Activated CD4-positive, alpha-beta T cell treated with anti-CD3 and anti-CD28 coated beads, Interleukin-10, Interleukin-2, amounts not matched to agents 100 ng/mL and 50 ng/mL, durations not matched to agents 16 hours and 8 hours (primary cell): ENCODE measurements around the gene NPFF.
"Not testable (repeated sequence)": the region's sequence is repeated elsewhere in the genome, so short reads cannot be mapped to it uniquely, and the experiment has no call there.

Source experiments
- DNase-seq: peaks from one replicate; pipeline ENCODE4 v3.0.0-alpha.2; 2020

The NPFF gene, protein sequence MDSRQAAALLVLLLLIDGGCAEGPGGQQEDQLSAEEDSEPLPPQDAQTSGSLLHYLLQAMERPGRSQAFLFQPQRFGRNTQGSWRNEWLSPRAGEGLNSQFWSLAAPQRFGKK

DNA sequence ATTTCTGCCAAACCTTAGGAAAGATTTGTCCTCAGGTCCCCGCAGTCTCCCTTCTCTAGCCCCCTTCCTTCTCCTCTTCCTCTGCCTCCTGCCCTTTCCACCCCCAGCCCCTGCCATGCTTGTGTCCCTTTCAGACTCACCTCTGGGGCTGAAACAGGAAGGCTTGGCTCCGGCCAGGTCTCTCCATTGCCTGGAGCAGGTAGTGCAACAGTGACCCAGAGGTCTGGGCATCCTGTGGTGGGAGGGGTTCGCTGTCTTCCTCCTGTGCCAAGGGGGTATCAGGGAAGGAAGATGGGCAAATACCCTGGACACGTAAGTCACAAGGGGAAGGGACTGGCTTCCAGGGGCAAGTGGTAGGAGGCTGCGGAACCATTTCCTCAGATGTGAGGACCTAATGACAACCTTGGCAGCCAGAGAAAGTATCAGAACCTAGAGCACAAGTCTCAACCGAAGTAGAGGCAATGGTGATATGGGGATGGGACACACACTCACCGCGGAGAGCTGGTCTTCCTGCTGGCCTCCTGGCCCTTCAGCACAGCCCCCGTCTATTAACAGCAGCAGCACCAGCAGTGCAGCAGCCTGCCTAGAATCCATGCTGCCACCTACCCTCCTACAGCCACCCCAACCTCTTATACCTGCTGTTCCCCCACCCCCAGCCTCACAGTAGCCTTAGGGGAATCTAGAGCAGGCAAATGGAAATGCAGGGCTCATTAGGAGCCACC, at the start of gene NPFF:
NPFF (minus strand) TSS at position 604 of the 722 bp plus-strand sequence; CDS start at position 594, 10 bp downstream.
- no peak for DNase-seq

DNA sequence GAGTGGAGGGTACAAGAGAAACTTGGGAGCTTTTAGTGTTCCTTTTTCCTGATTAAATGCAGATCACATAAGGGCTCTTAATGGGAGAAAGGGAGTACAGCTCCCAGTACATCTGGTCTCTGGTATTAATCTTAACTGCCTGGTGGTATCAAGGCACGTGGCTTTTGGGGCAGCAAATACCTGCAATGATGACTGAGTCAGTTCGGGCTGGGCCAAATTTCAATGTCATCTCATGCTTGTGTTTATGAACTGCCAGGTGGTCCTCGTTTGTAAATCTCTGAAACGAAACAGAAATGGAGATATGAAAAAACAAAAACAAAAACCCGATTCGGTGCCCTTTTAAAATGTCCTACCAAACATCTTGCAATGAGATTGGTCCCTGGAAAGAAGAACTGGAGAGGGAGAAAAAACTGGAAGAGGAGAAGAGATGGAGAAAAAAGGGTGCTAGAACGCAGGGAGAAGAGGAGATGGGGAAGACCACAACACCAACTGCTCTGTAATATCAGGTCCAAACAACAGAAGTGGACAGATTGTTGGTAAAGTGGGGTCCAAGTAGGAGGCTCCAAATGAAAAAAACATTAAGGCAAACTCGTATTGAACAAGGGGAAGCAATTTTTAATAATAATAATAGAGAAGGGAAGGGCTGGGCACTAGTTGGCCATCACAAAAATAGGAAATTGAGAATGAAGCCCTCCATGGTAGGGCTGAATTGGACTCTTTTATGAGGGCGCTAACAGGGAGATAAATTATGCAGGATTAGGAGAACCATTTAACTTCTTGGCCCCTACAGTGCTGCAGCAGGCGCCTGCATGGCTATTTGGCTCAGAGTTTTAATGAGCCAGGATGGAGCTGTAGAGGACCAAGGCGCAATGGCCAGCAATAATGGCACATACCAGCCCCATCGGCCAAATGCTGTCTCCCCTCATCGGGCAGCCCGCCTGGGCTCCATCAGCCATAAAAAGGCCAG, 45.4 kb upstream of the NPFF start:
- no peak for DNase-seq

DNA sequence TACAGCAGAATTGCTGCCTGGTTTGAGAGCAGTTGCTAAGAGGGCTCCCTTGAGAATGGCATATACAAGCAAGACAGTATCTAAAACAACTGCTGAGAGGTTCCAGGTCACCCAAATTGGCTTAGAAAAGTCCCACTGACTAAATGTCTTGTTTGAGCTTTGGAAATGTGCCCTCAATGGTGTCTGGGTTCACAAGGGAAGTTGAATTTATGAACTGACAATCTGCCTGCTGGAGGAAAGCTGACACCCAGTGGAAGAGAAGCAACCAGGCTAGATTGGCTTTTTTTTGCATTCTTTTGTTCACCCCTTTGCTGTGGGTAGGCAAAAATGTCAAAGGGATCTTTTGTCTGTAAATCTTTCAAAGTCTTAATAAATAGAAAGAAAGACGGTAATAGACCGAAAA, 44.6 kb upstream of the NPFF start:
- no peak for DNase-seq

DNA sequence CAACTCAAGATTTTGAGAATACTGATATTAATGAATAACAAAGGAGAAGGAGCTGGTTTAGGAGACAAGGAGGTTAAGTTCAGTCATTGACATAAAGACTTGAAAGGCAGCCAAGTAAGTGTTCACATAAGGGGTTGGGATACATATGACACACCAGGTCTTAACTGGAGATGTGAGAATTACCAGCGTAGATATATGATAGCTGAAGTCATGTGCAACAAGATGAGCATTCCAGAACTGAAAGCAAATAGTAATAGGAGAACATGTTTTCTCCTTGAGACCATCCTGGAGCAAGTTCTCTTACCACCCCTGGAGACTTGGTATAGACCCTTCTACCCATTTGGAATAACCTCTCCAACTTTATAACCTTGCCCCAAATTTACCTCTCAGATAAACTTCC, 43.3 kb upstream of the NPFF start:
- no peak for DNase-seq

DNA sequence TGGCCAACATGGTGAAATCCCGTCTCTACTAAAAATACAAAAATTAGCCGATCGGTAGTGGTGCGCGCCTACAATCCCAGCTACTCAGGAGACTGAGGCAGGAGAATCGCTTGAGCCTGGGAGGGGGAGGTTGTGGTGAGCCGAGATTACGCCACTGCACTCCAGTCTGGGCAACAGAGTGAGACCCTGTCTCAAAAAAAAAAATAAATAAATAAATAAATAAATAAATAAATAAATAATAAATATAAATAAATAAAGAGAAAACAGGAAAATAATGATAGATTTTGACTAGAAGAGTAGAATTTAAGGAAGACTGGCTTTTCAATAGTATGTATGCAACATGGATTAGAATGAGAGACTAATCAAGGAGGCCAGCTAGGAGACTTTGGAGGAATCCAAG, 42.8 kb upstream of the NPFF start:
- DNase-seq: not testable (repeated sequence)

DNA sequence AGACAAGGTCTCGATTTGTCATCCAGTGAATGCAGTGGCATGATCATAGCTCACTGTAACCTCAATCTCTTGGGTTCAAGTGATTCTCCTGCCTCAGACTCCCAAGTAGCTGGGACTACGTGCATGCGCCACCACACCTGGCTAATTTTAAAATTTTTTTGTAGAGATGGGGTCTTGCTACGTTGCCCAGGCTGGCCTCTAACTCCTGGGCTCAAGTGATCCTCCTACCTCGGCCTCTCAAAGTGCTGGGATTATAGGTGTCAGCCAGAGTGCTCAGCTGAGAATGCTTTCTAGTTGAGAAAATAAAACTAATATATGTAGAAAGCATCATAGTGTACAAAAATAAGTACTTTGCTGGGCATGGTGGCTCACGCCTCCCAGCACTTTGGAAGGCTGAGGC, 41.1 kb upstream of the NPFF start:
- not testable (repeated sequence) for DNase-seq

DNA sequence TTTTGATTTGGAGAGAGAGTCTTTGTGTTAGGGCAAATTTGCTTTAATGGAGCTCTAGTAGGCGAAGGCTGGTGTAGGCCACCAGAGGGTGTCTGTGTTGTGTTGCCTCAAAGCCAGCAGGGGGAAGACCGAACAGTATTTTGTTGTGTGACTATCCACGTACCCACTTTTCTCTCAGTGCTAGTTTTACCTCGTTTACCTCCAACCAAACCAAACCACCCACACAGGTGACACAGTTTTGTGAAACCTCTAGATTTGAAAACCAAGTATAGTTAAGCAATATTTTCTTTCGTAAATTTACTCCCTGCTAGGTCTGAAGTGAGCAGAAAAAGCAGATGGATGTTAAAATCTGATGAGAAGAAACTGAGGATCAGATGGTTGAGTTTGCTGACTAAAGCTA, 36.3 kb upstream of the NPFF start:
- peak; percentile 74 for DNase-seq

DNA sequence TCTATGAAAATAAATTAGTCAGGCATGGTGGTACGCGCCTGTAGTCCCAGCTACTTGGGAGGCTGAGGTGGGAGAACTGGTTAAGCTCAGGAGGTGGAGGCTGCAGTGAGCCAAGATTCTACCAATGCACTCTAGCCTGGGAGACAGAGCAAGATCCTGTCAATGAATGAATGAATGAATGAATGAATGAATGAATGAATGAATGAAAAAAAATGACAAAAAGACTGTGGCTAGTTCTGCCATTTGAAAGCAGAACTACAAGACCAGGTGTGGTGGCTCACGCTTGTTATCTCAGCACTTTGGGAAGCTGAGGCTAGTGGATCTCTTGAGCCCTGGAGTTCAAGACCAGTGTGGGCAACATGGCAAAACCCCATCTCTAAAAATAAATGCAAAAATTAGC, 32.2 kb upstream of the NPFF start:
- no peak for DNase-seq

DNA sequence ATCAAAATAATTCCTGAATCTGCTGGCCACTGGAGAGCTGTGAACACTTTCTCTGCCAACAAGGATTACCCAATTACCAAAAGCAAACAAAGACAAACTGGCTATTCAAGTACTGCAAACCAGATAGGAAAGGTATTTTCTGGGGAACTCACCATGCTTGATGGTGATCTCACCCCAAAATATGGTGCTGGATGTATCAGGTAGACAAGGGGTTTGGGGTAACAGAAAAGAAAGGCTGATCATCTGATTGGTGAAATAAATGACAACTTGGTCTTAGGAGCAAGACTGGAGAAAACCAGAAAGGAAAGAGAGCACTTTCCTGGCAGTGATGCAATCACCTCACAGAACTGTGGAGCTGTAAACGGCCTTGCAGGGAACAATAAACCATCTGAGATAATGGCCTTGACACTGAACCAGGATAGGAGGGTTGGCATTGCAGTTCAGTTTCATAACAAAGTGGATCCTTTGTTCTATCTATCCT, 31.0 kb upstream of the NPFF start:
- DNase-seq: no peak

DNA sequence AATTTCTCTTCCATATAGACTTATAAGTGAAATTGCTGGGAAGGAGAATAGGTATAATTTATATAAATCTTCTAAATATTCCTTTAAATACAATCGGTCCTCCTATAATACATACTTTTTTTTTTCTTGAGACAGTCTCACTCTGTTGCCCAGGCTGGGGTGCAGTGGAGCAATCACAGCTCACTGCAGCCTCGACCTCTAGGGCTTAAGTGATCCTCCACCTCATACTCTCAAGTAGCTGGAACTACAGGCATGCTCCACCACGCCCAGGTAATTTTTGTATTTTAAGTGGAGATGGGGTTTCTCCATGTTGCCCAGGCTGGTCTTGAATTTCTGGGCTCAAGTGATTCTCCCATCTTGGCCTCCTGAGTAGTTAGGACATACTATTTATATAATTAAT, 29.7 kb upstream of the NPFF start:
- DNase-seq: no peak

DNA sequence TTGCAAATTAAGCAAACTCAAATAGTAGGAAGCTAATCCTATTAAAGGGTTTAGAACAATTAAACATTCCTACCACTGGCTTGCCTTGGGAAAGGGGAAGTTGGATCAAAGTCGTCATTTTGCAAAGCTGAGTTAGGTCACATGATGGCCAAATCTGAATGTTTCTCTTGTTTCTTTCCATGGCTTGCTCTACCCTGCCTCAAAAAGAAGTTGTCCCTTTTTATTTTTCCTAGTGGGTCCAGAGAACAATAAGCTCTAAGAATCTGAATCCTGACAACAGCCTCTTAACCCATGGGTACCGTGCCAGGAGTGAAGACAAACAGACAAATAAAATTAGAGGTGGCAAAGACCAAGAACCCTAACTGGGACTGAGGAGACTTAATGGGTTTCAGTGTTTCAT, 26.2 kb upstream of the NPFF start:
- no peak for DNase-seq

DNA sequence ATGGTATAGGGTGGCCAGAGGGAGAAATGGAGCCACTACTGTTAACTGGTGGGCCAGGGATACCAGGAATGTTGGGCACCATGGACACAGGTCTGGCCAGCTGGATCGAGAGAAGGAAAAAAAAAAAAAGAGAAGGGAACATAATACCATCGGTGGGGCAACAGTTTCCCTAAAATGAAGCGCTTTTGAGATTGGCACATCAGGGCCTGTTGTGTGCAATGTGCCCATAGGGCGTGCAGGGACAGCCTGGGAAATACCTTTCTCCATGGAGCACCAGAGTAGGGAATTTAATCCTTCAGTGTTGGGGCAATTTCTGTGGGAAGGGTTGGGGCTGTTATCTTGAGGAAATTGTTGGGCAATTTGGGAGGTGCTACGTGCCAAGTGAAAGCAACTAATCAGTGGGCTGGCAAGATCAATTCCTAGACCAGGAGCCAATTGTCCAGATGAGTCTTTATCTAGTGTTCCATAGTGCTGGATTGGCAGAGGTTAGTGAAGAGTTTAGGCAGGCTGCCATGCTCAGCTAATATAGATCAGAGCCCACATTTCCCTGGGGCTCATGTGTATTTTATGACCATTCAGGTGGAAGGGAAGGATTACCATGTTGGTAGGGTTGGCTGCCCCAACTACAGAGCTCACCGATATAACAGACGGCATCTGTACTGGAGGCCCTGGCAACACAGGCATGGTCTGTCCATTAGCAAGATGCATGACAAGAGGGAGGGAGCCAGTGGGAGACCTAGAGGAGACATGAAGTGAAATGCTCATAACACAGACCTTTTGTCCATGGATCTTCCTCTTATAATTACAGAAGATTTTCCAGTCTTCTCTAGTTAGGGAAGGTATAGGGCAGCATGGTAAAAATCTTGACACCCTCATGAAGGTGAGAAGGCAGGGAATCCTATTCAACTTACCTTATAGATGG, 25.5 kb upstream of the NPFF start:
- no peak for DNase-seq

DNA sequence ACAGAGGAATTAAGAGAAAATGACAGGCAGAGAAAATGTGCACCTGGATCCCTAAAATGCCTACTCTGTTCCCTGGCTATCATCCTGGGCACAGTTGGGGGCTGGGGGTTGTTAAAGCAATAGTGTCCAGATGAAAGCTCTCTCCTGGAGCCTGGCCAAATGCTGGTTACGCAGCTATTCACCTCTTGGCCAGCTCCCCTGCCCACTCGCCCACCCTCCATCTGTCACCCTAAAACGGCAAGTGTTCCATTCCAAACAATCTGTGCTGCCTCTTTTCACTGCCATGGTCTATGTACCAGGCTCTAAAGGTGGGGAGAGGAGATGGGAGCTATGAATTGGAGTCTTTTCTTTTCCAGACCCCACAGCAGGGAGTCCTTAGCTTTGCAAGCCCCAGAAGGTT, 24.7 kb upstream of the NPFF start:
- DNase-seq: no peak

DNA sequence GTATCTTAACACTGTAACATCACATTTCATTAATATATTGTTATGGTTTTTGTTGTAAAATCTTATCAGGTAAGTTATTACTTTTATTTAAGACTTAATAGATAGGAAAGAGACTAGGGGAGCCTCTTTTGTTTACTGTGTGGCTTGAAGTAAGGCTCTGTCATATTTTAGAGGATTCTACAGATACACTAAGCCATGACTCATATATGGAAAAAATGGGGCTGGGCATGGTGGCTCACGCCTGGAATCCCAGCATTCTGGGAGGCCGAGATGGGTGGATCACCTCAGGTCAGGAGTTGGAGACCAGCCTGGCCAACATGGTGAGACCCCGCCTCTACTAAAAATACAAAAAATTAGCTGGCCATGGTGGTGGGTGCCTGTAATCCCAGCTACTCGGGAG, 23.6 kb upstream of the NPFF start:
- DNase-seq: no peak

DNA sequence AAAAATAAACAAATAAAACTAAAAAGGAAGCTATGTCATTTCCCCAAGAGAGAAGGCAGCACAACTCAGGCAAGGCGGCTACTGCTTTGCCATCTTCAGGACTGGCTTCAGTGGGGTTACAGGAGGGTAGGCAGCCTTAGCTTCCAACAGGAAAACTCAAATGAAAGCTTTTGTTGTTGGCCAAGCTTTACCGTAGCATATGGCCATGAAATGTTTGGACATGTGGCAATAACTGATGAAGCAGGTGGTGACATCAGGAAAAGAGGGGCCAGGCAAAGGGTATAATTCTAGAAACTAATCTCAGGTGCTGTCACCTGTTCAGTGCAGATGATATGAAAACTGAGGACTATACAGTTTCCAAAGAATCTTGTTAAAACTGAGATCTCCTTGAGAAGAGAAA, 22.8 kb upstream of the NPFF start:
- DNase-seq: no peak

DNA sequence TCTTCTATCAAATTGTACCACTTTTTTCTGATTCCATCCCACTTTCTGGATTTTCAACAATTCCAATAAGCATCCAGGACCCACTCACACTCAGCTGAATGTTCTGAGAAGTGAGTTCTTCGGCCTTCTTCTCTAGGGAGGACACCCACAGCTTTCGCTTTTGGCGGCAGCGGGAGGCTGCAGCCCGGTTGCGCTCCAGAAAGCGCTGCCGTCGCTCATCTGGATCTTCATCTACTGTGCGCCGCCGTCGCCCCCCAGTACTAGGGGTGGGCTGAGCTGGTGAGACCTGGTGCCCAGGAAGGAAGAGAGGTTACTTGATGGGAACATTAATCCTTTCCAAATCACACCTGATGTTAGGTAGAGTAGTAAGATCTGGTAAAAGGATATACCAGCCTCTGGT, 17.2 kb upstream of the NPFF start:
- no peak for DNase-seq

DNA sequence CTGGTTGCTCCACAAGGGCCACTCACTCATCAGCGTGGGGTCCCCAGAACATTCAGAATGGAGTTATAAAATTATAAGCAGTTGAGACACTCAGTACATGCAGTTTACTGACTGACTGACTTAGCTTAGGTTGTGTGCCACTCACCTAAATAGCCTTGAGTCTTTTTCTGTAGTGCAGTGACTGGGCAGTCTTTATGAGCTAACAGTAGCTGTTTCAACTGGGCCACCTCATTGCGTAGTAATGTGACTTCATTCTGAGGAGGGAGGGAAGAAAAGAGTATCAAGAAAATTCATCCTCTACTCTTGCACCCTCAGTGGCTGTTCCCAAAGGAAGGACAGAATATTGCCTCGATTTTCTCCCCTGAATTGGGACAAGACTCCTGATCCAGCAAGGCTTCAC, 15.8 kb upstream of the NPFF start:
- no peak for DNase-seq

DNA sequence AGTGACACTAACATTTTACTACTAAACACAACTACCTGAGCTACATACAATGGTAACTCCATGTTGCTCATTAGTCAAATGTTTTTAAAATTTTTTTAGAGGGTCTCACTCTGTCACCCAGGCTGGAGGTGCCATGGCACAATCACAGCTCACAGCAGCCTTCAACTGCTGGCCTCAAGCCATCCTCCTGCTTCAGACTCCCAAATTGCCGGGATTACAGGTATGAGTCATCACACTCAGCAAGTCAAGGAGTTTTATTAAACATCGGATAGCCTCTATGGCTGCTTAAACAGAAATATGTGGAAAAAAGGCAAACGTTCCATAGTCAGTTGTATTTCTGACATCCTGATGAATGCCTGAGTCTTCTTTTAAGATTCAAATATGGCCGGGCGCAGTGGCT, 11.1 kb upstream of the NPFF start:
- DNase-seq: no peak

DNA sequence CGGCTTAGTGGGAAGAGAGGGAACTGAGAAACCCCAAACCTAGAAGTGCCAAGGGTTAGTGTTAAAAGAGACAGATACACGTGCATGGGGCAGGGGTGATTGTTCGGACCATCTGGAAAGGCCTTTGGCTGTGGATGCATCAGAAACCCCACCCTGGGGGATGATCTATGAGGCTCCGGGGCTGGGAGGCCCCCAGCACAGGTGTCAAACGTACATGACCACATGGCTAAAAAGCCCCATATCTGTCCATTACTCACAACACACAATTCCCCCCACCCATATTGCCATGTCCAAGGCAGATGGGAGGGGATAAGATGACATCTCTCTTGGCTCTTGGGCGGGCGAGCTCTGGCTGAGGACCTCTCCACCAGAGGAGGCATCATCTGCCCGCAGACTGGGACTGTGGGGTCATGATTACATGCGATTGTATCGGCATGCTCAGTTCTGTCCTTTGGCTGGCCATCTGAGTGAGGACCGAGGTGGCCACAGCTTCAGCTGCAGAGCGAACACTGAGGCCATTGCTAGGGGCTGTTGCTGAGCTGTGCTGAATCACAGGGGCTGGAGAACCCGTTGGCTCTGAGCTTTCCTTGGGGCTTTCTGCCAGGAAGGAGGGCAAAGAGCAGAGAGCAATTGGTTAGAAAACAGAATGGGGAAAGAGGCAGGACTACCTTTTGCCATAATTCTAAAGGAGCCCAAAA, 9.6 kb upstream of the NPFF start:
- DNase-seq: no peak

DNA sequence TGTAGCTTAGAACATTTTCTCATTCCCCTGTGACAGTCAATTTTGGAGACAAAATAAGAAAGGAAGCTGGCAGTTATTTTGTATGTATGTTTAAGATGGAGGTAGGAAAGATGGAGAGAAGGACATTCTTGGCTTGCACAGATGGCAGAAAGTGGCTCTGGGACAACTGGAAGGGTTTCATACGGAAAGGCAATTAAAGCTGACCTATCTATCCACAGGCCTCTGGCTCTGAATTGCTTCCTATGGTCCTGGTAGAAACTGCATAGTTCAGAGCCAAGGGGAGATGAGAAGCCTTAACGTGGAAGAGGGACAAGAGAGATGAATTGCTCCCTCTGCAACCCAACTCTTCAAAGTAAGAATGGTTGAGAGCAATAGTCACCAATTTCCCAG, 8.0 kb upstream of the NPFF start:
- DNase-seq: no peak

DNA sequence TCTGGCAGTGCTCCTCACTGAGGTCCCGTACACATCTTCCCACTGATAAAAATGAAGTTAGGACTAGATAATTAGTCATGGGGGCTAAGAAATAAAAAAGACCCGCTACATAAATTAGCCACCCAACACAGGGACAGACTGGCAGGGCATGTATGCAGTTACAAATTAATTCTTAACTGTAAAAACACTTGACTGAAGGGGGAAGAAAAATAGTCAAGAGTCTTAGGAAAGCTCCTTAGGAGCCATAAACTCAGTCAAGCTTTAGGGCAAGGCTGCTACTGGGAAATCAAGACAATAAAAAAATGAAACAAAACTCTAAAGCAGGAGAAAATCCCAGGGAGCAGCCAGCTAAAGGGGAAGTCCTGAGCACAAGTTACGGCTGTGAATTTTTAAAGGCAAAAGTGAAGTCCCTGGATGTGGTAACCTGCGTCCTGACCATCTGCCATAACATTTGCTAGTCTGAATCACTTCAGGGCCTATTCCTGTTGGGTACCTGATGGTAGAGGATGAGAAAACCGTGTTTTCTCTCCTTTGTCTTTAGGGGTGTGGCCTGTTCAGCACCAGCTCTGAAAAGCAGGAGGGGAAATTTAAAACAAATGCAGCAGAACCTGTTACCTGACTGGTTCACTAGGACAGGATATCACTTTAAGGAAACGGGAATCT, 7.5 kb upstream of the NPFF start:
- no peak for DNase-seq
